Measurements from ENCODE around the gene PARD3B.

Gene PARD3B

DNA sequence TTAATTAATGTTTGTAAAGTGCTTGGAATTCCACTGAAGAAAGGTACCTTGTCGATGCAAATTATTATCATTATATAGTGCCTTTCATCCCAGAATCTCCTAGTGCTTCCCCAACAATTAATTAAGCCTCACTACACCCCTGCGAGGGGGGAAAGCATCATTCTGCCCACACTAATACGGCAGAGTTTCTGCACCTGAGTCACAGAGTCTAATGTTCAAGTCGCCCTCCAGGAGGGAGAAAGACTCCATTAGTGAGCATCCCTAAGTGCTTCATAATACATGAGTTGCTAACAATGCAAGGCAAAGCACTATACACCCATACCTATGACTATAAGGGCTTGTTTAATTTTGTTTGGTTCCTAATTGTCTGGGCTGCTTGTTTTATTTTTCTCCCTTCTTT lies 1111.7 kb downstream of the PARD3B start:
- TF ChIP-seq EZH2 (optimal IDR thresholded peaks at IDR 0.05; ENCODE audit: low read depth, low read length) (no peak), EZH2phosphoT487 (IDR thresholded peaks at IDR 0.05; ENCODE audit: low read length) (no peak)
- TF ChIP-seq, protein P1, sequence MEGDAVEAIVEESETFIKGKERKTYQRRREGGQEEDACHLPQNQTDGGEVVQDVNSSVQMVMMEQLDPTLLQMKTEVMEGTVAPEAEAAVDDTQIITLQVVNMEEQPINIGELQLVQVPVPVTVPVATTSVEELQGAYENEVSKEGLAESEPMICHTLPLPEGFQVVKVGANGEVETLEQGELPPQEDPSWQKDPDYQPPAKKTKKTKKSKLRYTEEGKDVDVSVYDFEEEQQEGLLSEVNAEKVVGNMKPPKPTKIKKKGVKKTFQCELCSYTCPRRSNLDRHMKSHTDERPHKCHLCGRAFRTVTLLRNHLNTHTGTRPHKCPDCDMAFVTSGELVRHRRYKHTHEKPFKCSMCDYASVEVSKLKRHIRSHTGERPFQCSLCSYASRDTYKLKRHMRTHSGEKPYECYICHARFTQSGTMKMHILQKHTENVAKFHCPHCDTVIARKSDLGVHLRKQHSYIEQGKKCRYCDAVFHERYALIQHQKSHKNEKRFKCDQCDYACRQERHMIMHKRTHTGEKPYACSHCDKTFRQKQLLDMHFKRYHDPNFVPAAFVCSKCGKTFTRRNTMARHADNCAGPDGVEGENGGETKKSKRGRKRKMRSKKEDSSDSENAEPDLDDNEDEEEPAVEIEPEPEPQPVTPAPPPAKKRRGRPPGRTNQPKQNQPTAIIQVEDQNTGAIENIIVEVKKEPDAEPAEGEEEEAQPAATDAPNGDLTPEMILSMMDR (IDR thresholded peaks at IDR 0.05; ENCODE audit: low read length): no peak
- no peak overlapping the region for H3K9ac ChIP-seq (ENCODE audit: low read length)
- no peak overlapping the region for H3K27ac ChIP-seq (ENCODE audit: low read length)
- H3K4me3 ChIP-seq (ENCODE audit: low read length): no peak overlapping the region
- H3K9me3 ChIP-seq (replicated peaks; ENCODE audit: insufficient read depth, low read length): no peaks in the 10 kb centered on the region
- no peaks in the 10 kb centered on the region for H3K36me3 ChIP-seq (replicated peaks; ENCODE audit: insufficient read depth, low read length)
- no peak overlapping the region for H3K4me2 ChIP-seq (ENCODE audit: low read depth, low read length)
- no peak overlapping the region for H2AFZ ChIP-seq (ENCODE audit: low read length)
- H3K4me1 ChIP-seq (ENCODE audit: low read length): 0 out of 2 replicates have a peak, but pooled peaks cover 5% of the 10 kb centered on the region
- no peaks in the 10 kb centered on the region for H3K79me2 ChIP-seq (ENCODE audit: low read length)
- H3K9me2 ChIP-seq (replicated peaks; ENCODE audit: insufficient read depth, low read length): no peaks in the 10 kb centered on the region
- H3K27me3 ChIP-seq (replicated peaks; ENCODE audit: insufficient read depth, low read length): no peaks in the 10 kb centered on the region
- DNase-seq: no peak
- no peaks in the 10 kb centered on the region for H4K20me1 ChIP-seq (ENCODE audit: insufficient read depth, low read length)
- H3F3A ChIP-seq (ENCODE audit: insufficient read depth, low read length): no peaks in the 10 kb centered on the region

DNA sequence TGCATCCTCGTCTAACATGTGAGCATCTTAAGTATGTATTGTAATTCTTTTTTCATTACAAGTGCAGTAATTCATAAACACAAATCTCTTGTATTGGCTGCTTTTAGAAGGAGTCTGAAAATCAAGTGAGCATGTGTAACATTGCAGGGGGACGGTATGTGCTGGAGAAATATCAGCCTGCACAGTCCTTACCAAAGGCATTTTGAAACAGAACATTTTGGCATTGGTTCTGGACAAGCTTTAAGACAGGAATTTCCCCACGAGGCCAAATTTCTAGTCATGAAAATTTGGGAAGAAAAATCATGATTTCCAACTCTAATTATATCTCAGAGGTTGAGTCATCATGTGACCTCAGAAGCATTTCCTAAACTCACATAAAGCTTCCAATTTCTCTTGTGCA lies 1112.3 kb downstream of the PARD3B start:
- Histone ChIP-seq H3K27me3 (replicated peaks; ENCODE audit: insufficient read depth, low read length) (no peaks in the 10 kb centered on the region), H3K4me2 (ENCODE audit: low read depth, low read length) (no peak overlapping the region), H3K27ac (ENCODE audit: low read length) (no peak overlapping the region), H2AFZ (ENCODE audit: low read length) (no peak overlapping the region), H4K20me1 (ENCODE audit: insufficient read depth, low read length) (no peaks in the 10 kb centered on the region), H3K9ac (ENCODE audit: low read length) (no peak overlapping the region), H3F3A (ENCODE audit: insufficient read depth, low read length) (no peaks in the 10 kb centered on the region), H3K36me3 (replicated peaks; ENCODE audit: insufficient read depth, low read length) (no peaks in the 10 kb centered on the region), H3K4me3 (ENCODE audit: low read length) (no peak overlapping the region), H3K79me2 (ENCODE audit: low read length) (no peaks in the 10 kb centered on the region), H3K4me1 (ENCODE audit: low read length) (0 out of 2 replicates have a peak, but pooled peaks cover 5% of the 10 kb centered on the region), H3K9me2 (replicated peaks; ENCODE audit: insufficient read depth, low read length) (no peaks in the 10 kb centered on the region), H3K9me3 (replicated peaks; ENCODE audit: insufficient read depth, low read length) (no peaks in the 10 kb centered on the region)
- TF ChIP-seq, protein P1 (IDR thresholded peaks at IDR 0.05; ENCODE audit: low read length): no peak
- TF ChIP-seq EZH2phosphoT487 (IDR thresholded peaks at IDR 0.05; ENCODE audit: low read length) (no peak), EZH2 (optimal IDR thresholded peaks at IDR 0.05; ENCODE audit: low read depth, low read length) (no peak)
- DNase-seq: no peak

DNA sequence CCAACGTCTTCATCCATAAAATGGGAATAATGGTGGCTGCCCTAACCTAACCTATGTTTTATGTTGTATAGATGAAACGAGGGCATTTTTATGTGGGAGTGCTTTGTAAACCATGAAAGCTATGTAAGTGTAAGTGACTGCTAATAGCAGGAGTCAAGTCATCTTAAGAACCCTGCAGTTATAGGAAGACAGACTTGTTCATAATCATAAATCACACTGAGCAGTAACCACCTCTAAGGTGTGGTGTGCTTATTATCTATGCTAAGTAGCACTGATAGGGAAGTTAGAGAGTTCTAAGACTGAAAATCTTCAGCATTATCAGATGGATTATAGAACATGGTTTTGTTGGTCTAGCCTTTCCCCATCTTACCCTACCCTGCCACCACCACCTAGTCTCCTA lies 1112.8 kb downstream of the PARD3B start:
- H3K4me1 ChIP-seq (ENCODE audit: low read length): 0 out of 2 replicates have a peak, but pooled peaks cover 5% of the 10 kb centered on the region
- H3K9me2 ChIP-seq (replicated peaks; ENCODE audit: insufficient read depth, low read length): no peaks in the 10 kb centered on the region
- no peaks in the 10 kb centered on the region for H3K36me3 ChIP-seq (replicated peaks; ENCODE audit: insufficient read depth, low read length)
- no peak for DNase-seq
- H2AFZ ChIP-seq (ENCODE audit: low read length): no peak overlapping the region
- no peak overlapping the region for H3K27ac ChIP-seq (ENCODE audit: low read length)
- H4K20me1 ChIP-seq (ENCODE audit: insufficient read depth, low read length): no peaks in the 10 kb centered on the region
- no peaks in the 10 kb centered on the region for H3K27me3 ChIP-seq (replicated peaks; ENCODE audit: insufficient read depth, low read length)
- no peaks in the 10 kb centered on the region for H3K9me3 ChIP-seq (replicated peaks; ENCODE audit: insufficient read depth, low read length)
- TF ChIP-seq EZH2phosphoT487 (IDR thresholded peaks at IDR 0.05; ENCODE audit: low read length) (no peak), EZH2 (optimal IDR thresholded peaks at IDR 0.05; ENCODE audit: low read depth, low read length) (no peak)
- TF ChIP-seq, protein P1 (IDR thresholded peaks at IDR 0.05; ENCODE audit: low read length): no peak
- no peak overlapping the region for H3K4me3 ChIP-seq (ENCODE audit: low read length)
- H3K4me2 ChIP-seq (ENCODE audit: low read depth, low read length): no peak overlapping the region
- H3K79me2 ChIP-seq (ENCODE audit: low read length): no peaks in the 10 kb centered on the region
- H3K9ac ChIP-seq (ENCODE audit: low read length): no peak overlapping the region
- no peaks in the 10 kb centered on the region for H3F3A ChIP-seq (ENCODE audit: insufficient read depth, low read length)

All from MM.1S (cell line).